Subcutaneous abdominal adipose tissue (tissue), 5 donors: ENCODE measurements around the gene HMCES.
A peak's percentile ranks its signal among the peaks of the same experiment; 100 is the strongest.

Experiments
- H3K27ac ChIP-seq: one replicate; pipeline ENCODE4 v1.7.0; 2013; ENCODE audit warnings: low read depth, mild to moderate bottlenecking, inconsistent platforms, low read length, moderate library complexity
- H3K27me3 ChIP-seq, 5 donors: one replicate each; pipeline ENCODE4 v1.7.0; 2013; ENCODE audit warnings: low read length in 5 of 5, inconsistent platforms in 1 of 5; ENCODE audit not compliant: control insufficient read depth in 5 of 5, insufficient read depth in 4 of 5
- H3K36me3 ChIP-seq, 5 donors: one replicate each; pipeline ENCODE4 v1.7.0; 2013; ENCODE audit warnings: low read length in 5 of 5; ENCODE audit not compliant: control insufficient read depth in 5 of 5, insufficient read depth in 5 of 5
- H3K4me1 ChIP-seq, 5 donors: one replicate each; pipeline ENCODE4 v1.7.0; 2013; ENCODE audit warnings: low read length in 5 of 5, mild to moderate bottlenecking in 3 of 5, moderate library complexity in 1 of 5; ENCODE audit not compliant: control insufficient read depth in 5 of 5, insufficient read depth in 5 of 5
- H3K4me3 ChIP-seq, 5 donors: one replicate each; pipeline ENCODE4 v1.7.0; 2013; ENCODE audit warnings: low read length in 5 of 5, low read depth in 1 of 5
- H3K9ac ChIP-seq, 5 donors: one replicate each; pipeline ENCODE4 v1.7.0; 2013; ENCODE audit warnings: low read length in 5 of 5, mild to moderate bottlenecking in 4 of 5, moderate library complexity in 3 of 5
- H3K9me3 ChIP-seq, 5 donors: one replicate each; pipeline ENCODE4 v1.7.0; 2013; ENCODE audit warnings: low read length in 5 of 5; ENCODE audit not compliant: control insufficient read depth in 5 of 5
- donor health status: healthy.
- donor health status: healthy.
- donor health status: healthy.
- donor health status: healthy.
- donor health status: healthy.

Gene HMCES

DNA sequence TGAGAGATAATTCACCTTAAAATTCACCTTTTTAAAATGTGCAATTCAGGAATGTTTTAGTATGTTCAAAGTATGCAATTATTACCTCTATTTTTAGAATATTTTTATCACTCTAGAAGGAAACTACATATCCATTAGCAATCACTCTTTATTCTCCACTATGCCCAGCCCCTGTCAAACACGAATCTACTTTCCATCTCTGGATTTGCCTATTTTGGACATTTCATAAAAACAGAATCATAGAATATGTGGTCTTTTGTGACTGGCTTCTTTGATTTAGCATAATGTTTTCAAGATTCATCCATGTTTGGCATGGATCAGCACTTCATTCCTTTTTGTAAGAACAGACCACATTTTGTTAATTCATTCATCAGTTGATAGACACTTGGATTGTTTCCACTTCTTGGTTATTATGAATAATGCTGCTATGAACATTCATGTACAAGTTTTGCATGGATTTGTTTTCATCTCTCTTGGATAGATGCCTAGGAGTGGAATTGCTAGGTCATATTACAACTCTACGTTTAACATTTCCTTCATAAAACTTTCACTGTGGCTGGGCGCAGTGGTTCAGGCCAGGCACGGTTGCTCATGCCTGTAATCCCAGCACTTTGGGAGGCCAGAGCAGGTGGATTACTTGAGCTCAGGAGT lies 12.7 kb downstream of the HMCES start:
- Histone ChIP-seq H3K27me3 (no peaks in the 10 kb centered on the region), H3K36me3 (peaks cover 13 to 45% (median 38%) of the 10 kb centered on the region in 5 donors), H3K27ac (no peak overlapping the region)

DNA sequence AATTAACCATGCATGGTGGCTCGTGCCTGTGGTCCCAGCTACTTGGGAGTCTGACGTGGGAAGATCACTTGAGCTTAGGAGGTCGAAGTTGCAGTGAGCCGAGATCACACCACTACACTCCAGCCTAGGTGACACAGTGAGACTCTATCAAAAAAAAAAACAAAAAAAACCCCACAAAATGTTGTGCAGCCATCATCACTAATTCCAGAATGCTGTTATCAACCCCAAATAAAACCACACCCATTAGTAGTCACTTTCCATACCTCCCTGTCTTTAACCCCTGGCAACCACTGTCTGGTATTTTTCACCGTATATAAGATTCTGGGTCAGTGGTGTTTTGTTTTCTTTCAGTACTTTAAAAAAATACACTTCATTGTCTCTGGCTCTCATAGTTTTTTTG lies 16.6 kb downstream of the HMCES start:
- Histone ChIP-seq H3K36me3 (peaks cover 23 to 60% (median 46%) of the 10 kb centered on the region in 5 donors), H3K4me3 (no peak overlapping the region), H3K4me1 (no peaks in the 10 kb centered on the region), H3K9ac (no peak overlapping the region), H3K9me3 (no peaks in the 10 kb centered on the region), H3K27me3 (no peaks in the 10 kb centered on the region), H3K27ac (no peak overlapping the region)

More for the DNA sequence above, 12.7 kb downstream of the HMCES start:
- no peak overlapping the region for H3K9ac ChIP-seq
- H3K4me3 ChIP-seq: no peak overlapping the region
- H3K4me1 ChIP-seq: peaks cover 0 to 4% (median 0%) of the 10 kb centered on the region in 5 donors
- no peaks in the 10 kb centered on the region for H3K9me3 ChIP-seq

DNA sequence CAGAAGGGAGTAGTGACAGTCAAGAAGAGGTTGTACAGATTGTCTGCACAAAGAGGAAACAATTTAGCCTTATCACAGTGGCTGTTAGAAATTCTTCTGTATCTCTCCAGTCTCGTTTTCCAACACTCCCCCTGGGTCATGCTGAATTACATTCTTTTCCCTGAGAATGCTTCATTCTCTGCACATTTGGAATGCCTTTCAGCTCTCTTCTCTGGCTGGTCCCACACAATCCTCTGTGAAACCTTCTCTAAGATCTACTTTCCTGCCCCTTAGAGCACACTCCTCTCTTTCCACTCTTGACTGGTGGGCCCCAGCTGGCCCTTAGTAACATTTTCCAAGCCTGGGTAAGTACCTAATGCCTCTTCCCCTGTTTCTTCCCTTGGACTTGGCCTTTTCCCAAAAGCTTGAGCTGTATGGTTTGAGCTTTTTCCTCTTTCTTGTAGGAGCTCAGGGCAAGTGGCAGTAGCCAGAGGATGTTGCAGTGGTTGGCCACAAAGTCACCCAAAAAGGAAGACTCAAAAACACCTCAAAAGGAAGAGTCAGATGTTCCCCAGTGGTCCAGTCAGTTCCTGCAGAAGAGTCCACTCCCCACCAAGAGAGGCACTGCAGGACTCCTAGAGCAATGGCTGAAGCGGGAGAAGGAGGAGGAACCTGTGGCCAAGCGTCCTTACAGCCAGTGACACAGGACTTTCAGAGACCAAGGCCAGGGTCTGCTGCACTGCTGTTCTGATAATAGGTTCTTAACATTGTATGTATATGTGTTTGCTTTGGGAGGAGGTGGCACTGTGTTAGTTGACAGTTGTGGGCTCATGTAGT lies 25.7 kb downstream of the HMCES start:
- H3K36me3 ChIP-seq: peaks cover 21 to 42% (median 40%) of the 10 kb centered on the region in 5 donors
- H3K27me3 ChIP-seq: no peaks in the 10 kb centered on the region
- H3K4me1 ChIP-seq: peaks cover 0 to 24% (median 19%) of the 10 kb centered on the region in 5 donors
- no peak overlapping the region for H3K9ac ChIP-seq
- H3K4me3 ChIP-seq: no peak overlapping the region
- H3K27ac ChIP-seq: peak overlapping the region; percentile 88
- no peaks in the 10 kb centered on the region for H3K9me3 ChIP-seq

DNA sequence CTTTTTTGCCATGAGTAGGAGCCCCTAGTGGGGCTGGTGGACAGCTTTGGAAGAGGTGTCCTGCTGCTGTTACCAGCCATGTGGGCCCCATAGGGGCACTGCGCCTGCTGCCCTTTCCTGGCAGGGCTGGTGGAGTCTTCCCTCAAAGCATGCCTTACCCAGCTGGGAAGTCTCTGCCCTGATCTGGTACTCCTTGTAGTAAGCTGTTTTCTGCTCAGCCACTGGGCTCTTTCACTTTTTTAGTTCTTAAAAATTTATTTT lies 26.2 kb downstream of the HMCES start:
- Histone ChIP-seq H3K27ac (peak overlapping the region; percentile 88), H3K4me3 (no peak overlapping the region)

DNA sequence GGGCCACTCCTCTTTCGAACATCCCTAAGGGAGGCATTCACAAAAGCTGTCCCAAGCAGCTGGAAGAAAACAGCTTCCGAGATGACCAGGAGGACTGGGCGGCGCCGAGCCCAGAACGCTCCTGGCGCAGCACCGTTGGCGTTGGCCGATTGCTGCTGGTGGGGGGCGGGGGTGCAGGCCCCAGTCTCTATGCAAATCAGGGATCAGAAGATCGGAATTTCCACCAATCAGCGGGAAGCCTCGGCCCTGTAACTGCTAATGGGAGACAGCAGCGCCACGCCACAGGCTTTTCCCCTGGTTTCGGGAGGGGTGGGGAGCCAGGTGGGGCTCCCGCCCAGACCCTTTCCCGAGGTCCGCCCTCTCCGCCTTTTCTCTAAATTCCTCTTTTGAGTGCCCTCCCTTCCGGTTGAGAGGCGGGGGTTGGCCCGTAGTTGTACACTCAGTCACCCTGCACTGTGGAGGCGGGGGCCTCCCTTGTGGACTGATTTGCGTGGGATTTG lies 27.0 kb downstream of the HMCES start:
- H3K36me3 ChIP-seq: peaks cover 18 to 36% (median 32%) of the 10 kb centered on the region in 5 donors
- no peaks in the 10 kb centered on the region for H3K27me3 ChIP-seq
- peak overlapping the region in 4 of 5 donors; percentile 26 to 53 (median 46) for H3K9ac ChIP-seq
- peak overlapping the region; percentile 18 to 57 (median 48) for H3K4me3 ChIP-seq
- H3K27ac ChIP-seq: peak overlapping the region; percentile 88
- H3K9me3 ChIP-seq: no peaks in the 10 kb centered on the region
- H3K4me1 ChIP-seq: peaks cover 0 to 24% (median 19%) of the 10 kb centered on the region in 5 donors

More for the DNA sequence above, 26.2 kb downstream of the HMCES start:
- Histone ChIP-seq H3K27me3 (no peaks in the 10 kb centered on the region), H3K36me3 (peaks cover 20 to 40% (median 37%) of the 10 kb centered on the region in 5 donors), H3K9me3 (no peaks in the 10 kb centered on the region), H3K4me1 (peaks cover 0 to 24% (median 19%) of the 10 kb centered on the region in 5 donors), H3K9ac (no peak overlapping the region)

DNA sequence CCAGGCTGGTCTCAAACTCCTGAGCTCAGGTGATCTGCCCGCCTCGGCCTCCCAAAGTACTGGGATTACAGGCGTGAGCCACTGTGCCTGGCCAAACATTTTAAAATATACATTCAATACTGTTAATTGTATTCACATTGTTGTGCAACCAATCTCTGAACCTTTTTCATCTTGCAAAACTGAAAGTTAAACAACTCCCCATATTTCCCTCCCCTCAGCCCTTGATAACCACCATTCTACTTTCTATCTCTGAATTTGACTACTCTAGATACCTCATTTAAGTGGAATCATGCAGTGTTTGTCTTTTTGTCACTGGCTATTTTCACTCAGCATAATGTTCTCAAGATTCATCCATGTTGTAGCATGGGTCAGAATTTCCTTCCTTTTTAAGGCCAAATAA lies 30.0 kb downstream of the HMCES start:
- Histone ChIP-seq H3K36me3 (peaks cover 5 to 15% (median 12%) of the 10 kb centered on the region in 5 donors), H3K9me3 (no peaks in the 10 kb centered on the region), H3K27ac (no peak overlapping the region), H3K9ac (no peak overlapping the region), H3K4me3 (no peak overlapping the region), H3K4me1 (peaks cover 0 to 31% (median 23%) of the 10 kb centered on the region in 5 donors), H3K27me3 (no peaks in the 10 kb centered on the region)

DNA sequence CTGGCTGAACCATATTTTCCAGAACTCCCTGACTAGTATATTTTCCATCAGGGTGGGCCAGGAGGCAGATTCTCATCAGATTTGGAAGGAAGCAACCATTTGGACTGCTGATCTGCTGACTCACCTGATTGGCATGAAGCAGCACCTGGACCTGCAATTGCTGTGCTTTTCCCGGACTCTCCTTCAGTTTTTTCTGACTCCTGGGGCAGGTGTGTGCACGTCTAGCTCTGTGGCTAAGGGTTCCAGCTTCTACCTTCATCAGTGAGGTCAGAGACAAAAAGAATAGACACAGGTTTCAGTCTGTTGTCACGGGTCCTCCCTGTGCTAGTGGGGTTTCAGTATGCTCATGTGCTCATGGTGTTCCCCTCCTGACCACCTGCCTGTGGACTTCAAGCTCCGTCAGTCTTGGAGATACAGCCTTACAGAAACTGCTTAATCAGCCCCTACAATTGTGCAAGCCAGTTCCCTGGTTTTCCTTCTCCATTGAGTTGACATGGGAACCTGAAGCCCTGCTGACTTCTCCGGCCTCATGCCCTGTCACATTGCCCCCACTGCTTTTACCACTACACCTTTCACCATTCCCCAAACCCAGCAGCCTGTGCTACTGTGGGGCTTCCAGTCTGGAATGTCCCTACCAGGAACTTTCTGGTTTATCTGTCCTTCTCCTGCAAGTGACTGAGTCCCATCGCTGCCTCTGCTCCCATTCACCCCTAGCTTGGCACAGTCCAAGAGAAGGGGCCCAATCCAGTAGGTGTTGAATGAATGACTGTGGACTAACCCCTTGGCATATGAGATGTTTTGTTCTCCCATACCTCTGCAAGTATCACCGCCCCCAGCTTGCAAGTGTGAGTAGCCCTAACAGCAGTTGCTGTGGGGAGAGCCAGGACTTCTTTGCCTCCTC lies 31.7 kb downstream of the HMCES start:
- H3K27ac ChIP-seq: no peak overlapping the region
- no peak overlapping the region for H3K9ac ChIP-seq
- no peaks in the 10 kb centered on the region for H3K27me3 ChIP-seq
- peaks cover 5 to 36% (median 25%) of the 10 kb centered on the region in 5 donors for H3K4me1 ChIP-seq
- no peaks in the 10 kb centered on the region for H3K9me3 ChIP-seq
- peaks cover 0 to 3% (median 0%) of the 10 kb centered on the region in 5 donors for H3K36me3 ChIP-seq
- no peak overlapping the region for H3K4me3 ChIP-seq

- no peak overlapping the region for H3K9ac ChIP-seq
- no peaks in the 10 kb centered on the region for H3K9me3 ChIP-seq
- H3K27ac ChIP-seq: no peak overlapping the region
These were observed 32.6 kb downstream of the HMCES start for GRCh38 chr3:129311054-129311902.

DNA sequence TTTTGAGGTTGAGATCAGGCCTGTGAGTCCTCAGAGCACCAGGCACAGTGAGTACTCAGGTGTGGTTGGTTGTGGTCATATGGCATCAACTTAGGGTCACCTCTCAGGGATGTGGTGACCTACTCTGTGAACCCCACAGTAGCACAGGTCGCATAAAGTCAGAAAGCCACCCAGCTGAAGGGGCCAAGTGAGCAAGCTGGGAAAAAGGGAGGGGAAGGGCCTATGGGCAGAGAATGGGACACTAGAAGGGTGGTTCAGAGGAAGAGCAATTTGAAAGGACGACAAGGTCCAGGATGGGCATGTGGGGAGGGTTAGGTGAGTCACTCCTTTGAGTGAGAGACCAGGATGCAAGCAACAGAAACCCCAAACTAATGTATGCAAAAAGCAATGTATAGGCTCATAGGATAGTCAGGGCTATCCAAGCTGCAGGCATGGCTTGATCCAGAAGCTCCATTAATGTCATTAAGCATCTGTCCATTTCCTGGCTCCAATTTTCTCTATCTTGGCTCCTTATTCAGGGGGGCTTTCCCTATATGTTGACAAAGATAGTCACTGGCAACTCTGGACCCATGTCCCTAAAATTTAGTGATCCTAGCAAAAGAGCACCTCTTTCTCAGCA lies 33.5 kb downstream of the HMCES start:
- Histone ChIP-seq H3K4me1 (peaks cover 5 to 34% (median 23%) of the 10 kb centered on the region in 5 donors), H3K4me3 (no peak overlapping the region), H3K9ac (no peak overlapping the region), H3K9me3 (no peaks in the 10 kb centered on the region), H3K36me3 (peaks cover 0 to 3% (median 0%) of the 10 kb centered on the region in 5 donors), H3K27me3 (no peaks in the 10 kb centered on the region), H3K27ac (no peak overlapping the region)

More at GRCh38 chr3:129311054-129311902, 32.6 kb downstream of the HMCES start:
- peaks cover 5 to 28% (median 19%) of the 10 kb centered on the region in 5 donors for H3K4me1 ChIP-seq
- peaks cover 0 to 3% (median 0%) of the 10 kb centered on the region in 5 donors for H3K36me3 ChIP-seq
- no peak overlapping the region for H3K4me3 ChIP-seq
- H3K27me3 ChIP-seq: no peaks in the 10 kb centered on the region
